ENCODE results near the gene PSMD1.

PSMD1 gene

GRCh38 chr2:231146665-231147064, 90.0 kb downstream of the PSMD1 start:
- H3K4me2 ChIP-seq (ENCODE audit: low read length), result no peak overlapping the region
- H3K9ac ChIP-seq, result no peak overlapping the region
- no peaks in the 10 kb centered on the region for H3K4me1 ChIP-seq
- no peaks in the 10 kb centered on the region for H3K36me3 ChIP-seq (ENCODE audit: control insufficient read depth, insufficient read depth, low read length)
- TF ChIP-seq CTCF (IDR thresholded peaks at IDR 0.05), result no peak
- H3K27me3 ChIP-seq (ENCODE audit: control insufficient read depth, insufficient read depth, low read length), result no peaks in the 10 kb centered on the region
- H3K27ac ChIP-seq, result no peak overlapping the region
- no peaks in the 10 kb centered on the region for H3K9me3 ChIP-seq (ENCODE audit: control insufficient read depth, low read length)
- no peak overlapping the region for H2AFZ ChIP-seq
- no peak overlapping the region for H3K4me3 ChIP-seq (ENCODE audit: low read depth, low read length)
- H3K79me2 ChIP-seq, result no peaks in the 10 kb centered on the region

GRCh38 chr2:231152800-231153557, 96.3 kb downstream of the PSMD1 start:
- no peak for TF ChIP-seq CTCF (IDR thresholded peaks at IDR 0.05)
- no peak overlapping the region for H3K9ac ChIP-seq
- H3K27me3 ChIP-seq (ENCODE audit: control insufficient read depth, insufficient read depth, low read length), result no peaks in the 10 kb centered on the region
- H3K36me3 ChIP-seq (ENCODE audit: control insufficient read depth, insufficient read depth, low read length), result no peaks in the 10 kb centered on the region
- no peak overlapping the region for H3K27ac ChIP-seq
- H3K4me3 ChIP-seq (ENCODE audit: low read depth, low read length), result no peak overlapping the region
- no peaks in the 10 kb centered on the region for H3K79me2 ChIP-seq
- H2AFZ ChIP-seq, result no peak overlapping the region
- H3K4me2 ChIP-seq (ENCODE audit: low read length), result no peak overlapping the region
- H3K4me1 ChIP-seq, result no peaks in the 10 kb centered on the region
- no peaks in the 10 kb centered on the region for H3K9me3 ChIP-seq (ENCODE audit: control insufficient read depth, low read length)

DNA sequence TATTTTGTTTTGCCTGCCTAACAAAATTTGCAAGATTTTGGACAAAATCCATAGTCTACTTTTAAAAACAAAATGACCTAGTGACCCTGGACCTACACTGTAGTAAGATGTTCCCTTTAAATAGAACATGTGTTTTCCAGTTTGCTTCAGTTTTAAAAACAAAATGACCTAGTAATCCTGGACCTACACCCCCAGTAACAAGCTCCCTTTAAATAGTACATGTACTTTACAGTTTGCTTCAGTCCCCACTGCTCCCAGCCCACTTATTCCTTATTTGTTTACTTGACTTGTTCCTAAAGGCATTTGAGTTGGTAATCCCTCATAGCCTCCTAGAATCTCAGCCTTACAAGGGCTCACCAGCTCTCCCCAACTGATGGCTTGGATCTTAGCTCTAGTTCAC, 102.6 kb downstream of the PSMD1 start:
- H3K79me2 ChIP-seq, result no peaks in the 10 kb centered on the region
- no peaks in the 10 kb centered on the region for H3K9me3 ChIP-seq (ENCODE audit: control insufficient read depth, low read length)
- no peak overlapping the region for H3K9ac ChIP-seq
- no peak for TF ChIP-seq CTCF (IDR thresholded peaks at IDR 0.05)
- no peak overlapping the region for H2AFZ ChIP-seq
- H3K4me2 ChIP-seq (ENCODE audit: low read length), result peak overlapping the region; percentile 41
- H3K27me3 ChIP-seq (ENCODE audit: control insufficient read depth, insufficient read depth, low read length), result no peaks in the 10 kb centered on the region
- H3K4me3 ChIP-seq (ENCODE audit: low read depth, low read length), result no peak overlapping the region
- H3K4me1 ChIP-seq, result peaks cover 16% of the 10 kb centered on the region
- H3K36me3 ChIP-seq (ENCODE audit: control insufficient read depth, insufficient read depth, low read length), result no peaks in the 10 kb centered on the region
- no peak overlapping the region for H3K27ac ChIP-seq

DNA sequence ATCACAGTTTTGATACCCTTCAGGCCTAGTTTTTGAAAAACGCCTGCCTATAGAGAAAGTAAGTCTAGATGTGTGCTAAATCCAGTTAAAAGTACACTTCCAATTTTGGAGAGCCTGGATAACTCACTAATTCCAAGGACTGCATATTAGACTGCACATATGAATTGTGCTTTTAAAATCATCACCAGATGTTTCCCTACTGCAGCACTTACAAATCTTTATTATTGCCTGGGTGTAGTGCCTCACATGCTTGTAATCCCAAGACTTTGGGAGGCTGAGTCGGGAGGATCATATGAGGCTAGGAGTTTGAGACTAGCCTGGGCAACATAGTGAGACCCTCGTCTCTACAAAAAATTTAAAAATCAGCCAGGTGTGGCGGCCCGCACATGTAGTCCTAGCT, 104.0 kb downstream of the PSMD1 start:
- H3K27me3 ChIP-seq (ENCODE audit: control insufficient read depth, insufficient read depth, low read length), result no peaks in the 10 kb centered on the region
- no peak overlapping the region for H3K27ac ChIP-seq
- no peak overlapping the region for H3K4me3 ChIP-seq (ENCODE audit: low read depth, low read length)
- H3K36me3 ChIP-seq (ENCODE audit: control insufficient read depth, insufficient read depth, low read length), result no peaks in the 10 kb centered on the region
- H3K4me1 ChIP-seq, result peaks cover 16% of the 10 kb centered on the region
- no peak overlapping the region for H3K4me2 ChIP-seq (ENCODE audit: low read length)
- no peak overlapping the region for H2AFZ ChIP-seq
- no peaks in the 10 kb centered on the region for H3K9me3 ChIP-seq (ENCODE audit: control insufficient read depth, low read length)
- no peaks in the 10 kb centered on the region for H3K79me2 ChIP-seq
- H3K9ac ChIP-seq, result no peak overlapping the region
- TF ChIP-seq CTCF (IDR thresholded peaks at IDR 0.05), result no peak

DNA sequence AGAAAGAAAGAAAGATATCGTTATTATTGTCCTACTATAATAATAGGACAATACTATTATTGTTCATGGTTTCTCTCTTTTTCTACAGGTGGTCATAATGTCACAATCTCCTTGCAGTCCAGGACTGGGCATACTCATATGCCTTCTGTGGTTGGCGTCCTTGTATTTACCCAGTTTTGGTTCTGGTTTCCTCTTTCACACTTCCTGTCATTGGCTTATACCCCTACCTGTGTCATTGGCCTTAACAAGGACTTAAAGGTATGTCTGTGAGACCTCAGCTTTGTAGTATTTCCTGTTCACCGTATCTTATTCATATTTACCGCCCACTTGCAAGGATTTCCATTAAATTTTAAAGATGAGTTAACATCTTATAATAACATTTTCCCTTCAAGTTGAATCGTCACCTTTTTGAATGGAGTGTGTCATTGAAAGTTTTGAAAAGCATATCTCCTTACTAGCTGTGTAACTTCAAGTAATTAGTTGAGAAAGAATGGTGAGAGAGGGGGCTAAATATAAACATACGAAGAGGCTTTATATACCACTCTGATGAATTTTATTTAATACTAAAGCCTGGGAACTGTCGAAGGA, 104.7 kb downstream of the PSMD1 start:
- H3K4me2 ChIP-seq (ENCODE audit: low read length), result peak overlapping the region; percentile 1
- no peaks in the 10 kb centered on the region for H3K36me3 ChIP-seq (ENCODE audit: control insufficient read depth, insufficient read depth, low read length)
- no peak overlapping the region for H2AFZ ChIP-seq
- peaks cover 16% of the 10 kb centered on the region for H3K4me1 ChIP-seq
- no peak overlapping the region for H3K27ac ChIP-seq
- TF ChIP-seq CTCF (IDR thresholded peaks at IDR 0.05), result no peak
- no peaks in the 10 kb centered on the region for H3K27me3 ChIP-seq (ENCODE audit: control insufficient read depth, insufficient read depth, low read length)
- H3K9ac ChIP-seq, result no peak overlapping the region
- no peaks in the 10 kb centered on the region for H3K9me3 ChIP-seq (ENCODE audit: control insufficient read depth, low read length)
- no peak overlapping the region for H3K4me3 ChIP-seq (ENCODE audit: low read depth, low read length)
- H3K79me2 ChIP-seq, result no peaks in the 10 kb centered on the region

Data from parathyroid adenoma (tissue), 2 donors.